K562 treated with DMSO at 1 percent for 12 hours (cell line): ENCODE results near the gene LRP6. TPM values are rescaled to one million over a fixed set of nuclear protein-coding genes. Genes with fewer than 3 reads are reported as not detected.

Experiments
- total RNA-seq: library from RNA; unstranded; fragments of 300-600 nt; gene quantifications from 2 replicates; pipeline ENCODE4 v1.2.3, GENCODE V29; 2022; ENCODE audit not compliant: insufficient read depth

LRP6 gene
- total RNA-seq = 1.3 and 8.9 TPM in 2 replicates

GRCh38 chr12:12266873-12267741, at the start of gene LRP6:
LRP6 (minus strand) TSS chr12:12267044; CDS start chr12:12266735, 309 bp downstream.

GRCh38 chr12:12070674-12071656, 195.9 kb downstream of the LRP6 start, which contains the start of gene BCL2L14:
BCL2L14 (plus strand) TSS chr12:12070939; CDS start chr12:12079306, 8,367 bp downstream.

Other genes with a start within 250 kb of the LRP6 start
- gene BCL2L14, start 196.1 kb downstream of the LRP6 start, total RNA-seq = not detected in 2 replicates
- gene MANSC1, start 83.2 kb upstream of the LRP6 start, total RNA-seq = 4.6 and 12.2 TPM in 2 replicates
- gene BORCS5, start 90.0 kb upstream of the LRP6 start, total RNA-seq = 2.2 and 2.7 TPM in 2 replicates